HepG2 (cell line): ENCODE measurements around the gene TMEM150C. TPM values are rescaled to one million over a fixed set of nuclear protein-coding genes. Genes with fewer than 3 reads are reported as not detected.

Experiments used
- ATAC-seq: fragments of 200-7000 bp; cut with Tn5 transposase; 3 replicates; pipeline ENCODE4 v1.9.1; 2020; ENCODE audit warnings: mild to moderate bottlenecking, moderate library complexity
- BruUV-seq: library from RNA; stranded (reverse); fragments of 400-500 nt; replicated peaks from 2 replicates; lab custom pipeline; 2021; lab: Mats Ljungman, UMichigan
- CTCF ChIA-PET: fragments of 300-600 bp; formaldehyde crosslinking; extraction: SDS; loops from one replicate; lab custom pipeline; 2021; ENCODE audit warnings: low total read pairs, inconsistent platforms, low intra/inter-chr PET ratio; lab: Yijun Ruan, JAX
- POLR2A ChIA-PET: fragments of 350-600 bp; sonication (Branson Sonifier 250); formaldehyde crosslinking; loops from one replicate; lab custom pipeline; 2020; ENCODE audit warnings: antibody characterized with exemption, inconsistent platforms; lab: Yijun Ruan, JAX
- DNase-seq: peaks from one replicate; pipeline ENCODE4 v3.0.0-alpha.2; 2015; ENCODE audit warnings: low spot score
- FAIRE-seq: peaks from 3 replicates; lab custom pipeline; 2011; peaks lifted over from hg19 to GRCh38; lab: Jason Lieb, UNC
- H2AFZ ChIP-seq: one replicate; pipeline ENCODE4 v1.6.1; 2011; ENCODE audit warnings: low read length, inconsistent platforms
- H3K27ac ChIP-seq: fragments of 300-600 bp; 3 replicates; pipeline ENCODE4 v1.8.0; 2011; ENCODE audit warnings: mixed run types, mild to moderate bottlenecking, mixed read lengths, low read length, inconsistent platforms; ENCODE audit not compliant: insufficient read depth; ENCODE audit errors: extremely low read length
- H3K27me3 ChIP-seq, 2 experiments: fragments of 200-600 bp in 1 of 2; 2 replicates in 1 of 2; 3 replicates in 1 of 2; pipeline versions ENCODE4 v1.6.0 to v1.8.0; 2011; ENCODE audit warnings: low read length in 2 of 2, mild to moderate bottlenecking in 2 of 2, moderate library complexity in 2 of 2, inconsistent platforms in 1 of 2; ENCODE audit not compliant: insufficient read depth in 2 of 2, control insufficient read depth in 1 of 2
- H3K36me3 ChIP-seq, 2 experiments: fragments of 200-600 bp in 1 of 2; replicated peaks in 1 of 2; 2 replicates in 1 of 2; 3 replicates in 1 of 2; pipeline versions ENCODE4 v1.5.1 to v1.8.0; 2011; ENCODE audit warnings: low read length in 2 of 2, inconsistent platforms in 1 of 2; ENCODE audit not compliant: insufficient read depth in 2 of 2, control insufficient read depth in 1 of 2
- H3K4me1 ChIP-seq: 2 replicates; pipeline ENCODE4 v1.5.1; 2012; ENCODE audit warnings: low read length, inconsistent platforms; ENCODE audit not compliant: insufficient read depth
- H3K4me2 ChIP-seq: 2 replicates; pipeline ENCODE4 v1.6.0; 2011; ENCODE audit warnings: low read depth, low read length, inconsistent platforms
- H3K4me3 ChIP-seq, 3 experiments: fragments of 200-600 bp in 1 of 3; sonication (generic), shearing (Covaris generic) in 1 of 3; replicated peaks in 1 of 3; 2 replicates each; pipeline ENCODE4 v1.5.1; 2011 to 2016; ENCODE audit warnings: low read length in 3 of 3, inconsistent platforms in 2 of 3, low read depth in 2 of 3, mild to moderate bottlenecking in 2 of 3, control low read depth in 1 of 3, mixed read lengths in 1 of 3; ENCODE audit not compliant: insufficient read depth in 1 of 3
- H3K79me2 ChIP-seq: one replicate; pipeline ENCODE4 v1.6.1; 2011; ENCODE audit warnings: low read length, inconsistent platforms; ENCODE audit not compliant: insufficient read depth
- H3K9ac ChIP-seq: 2 replicates; pipeline ENCODE4 v1.6.0; 2011; ENCODE audit warnings: mild to moderate bottlenecking, low read depth, low read length, inconsistent platforms; ENCODE audit not compliant: insufficient read depth
- H3K9me3 ChIP-seq: 2 replicates; pipeline ENCODE4 v1.5.1; 2012; ENCODE audit warnings: mild to moderate bottlenecking, low read length
- H4K20me1 ChIP-seq: 2 replicates; pipeline ENCODE4 v1.6.0; 2011; ENCODE audit warnings: inconsistent platforms, mild to moderate bottlenecking, low read length, moderate library complexity; ENCODE audit not compliant: insufficient read depth
- MYNN ChIP-seq: sonication (generic); formaldehyde crosslinking; IDR thresholded peaks from 2 replicates; pipeline ENCODE4 v1.4.0; 2020; ENCODE audit warnings: mild to moderate bottlenecking, low read depth, missing genetic modification reagents
- PITX1 ChIP-seq: sonication (generic); formaldehyde crosslinking; IDR thresholded peaks from 2 replicates; pipeline ENCODE4 v1.5.1; 2020; ENCODE audit warnings: mild to moderate bottlenecking, missing genetic modification reagents
- PRPF4 ChIP-seq: fragments of 200-400 bp; formaldehyde crosslinking; IDR thresholded peaks from 2 replicates; pipeline ENCODE4 v1.6.1; 2016; ENCODE audit warnings: low read length, low read depth; ENCODE audit not compliant: poor library complexity, severe bottlenecking
- RERE ChIP-seq: IDR thresholded peaks from 2 replicates; pipeline ENCODE4 v1.6.1; 2016; ENCODE audit warnings: low read depth, missing genetic modification reagents, missing compliant biosample characterization
- SALL2 ChIP-seq: sonication (generic); formaldehyde crosslinking; IDR thresholded peaks from 2 replicates; pipeline ENCODE4 v1.8.1; 2023; ENCODE audit warnings: mild to moderate bottlenecking, missing genetic modification reagents, inconsistent platforms
- SMAD1 ChIP-seq: sonication (generic); formaldehyde crosslinking; IDR thresholded peaks from 2 replicates; pipeline ENCODE4 v1.4.0; 2020; ENCODE audit warnings: missing genetic modification reagents, low read depth, mild to moderate bottlenecking, borderline replicate concordance
- SMC3 ChIP-seq: IDR thresholded peaks from 2 replicates; pipeline ENCODE4 v1.6.1; 2011; ENCODE audit warnings: low read length, improper control_type of control experiment
- STAG1 ChIP-seq: sonication (generic); formaldehyde crosslinking; IDR thresholded peaks from 2 replicates; pipeline ENCODE4 v1.4.0; 2020; ENCODE audit warnings: missing genetic modification reagents
- ZNF331 ChIP-seq: sonication (generic); formaldehyde crosslinking; IDR thresholded peaks from 2 replicates; pipeline ENCODE4 v1.4.0; 2020; ENCODE audit warnings: missing genetic modification reagents
- ZNF550 ChIP-seq: sonication (generic); formaldehyde crosslinking; IDR thresholded peaks from 2 replicates; pipeline ENCODE4 v1.4.0; 2020; ENCODE audit warnings: mild to moderate bottlenecking, missing genetic modification reagents, borderline replicate concordance
- ZNF841 ChIP-seq: sonication (generic); formaldehyde crosslinking; IDR thresholded peaks from 2 replicates; pipeline ENCODE4 v1.8.1; 2023; ENCODE audit warnings: missing genetic modification reagents, borderline replicate concordance
- WGBS: methylation state at CpG from one replicate; pipeline ENCODE4 v1.1.6; 2017; ENCODE audit warnings: low lambda C conversion rate; 5-methylcytosine and 5-hydroxymethylcytosine counted together
- in situ Hi-C: cut with HindIII; loops from 2 replicates; pipeline ENCODE4 v1.10.0; 2017; ENCODE audit warnings: low pct_unique_long_range_greater_than_20kb; ENCODE audit not compliant: extremely low pct_ligation_motif_present
- intact Hi-C: fragments of 100-400 bp; cut with micrococcal nuclease; formaldehyde crosslinking; loops from one replicate; pipeline ENCODE4 v1.10.0; 2022; ENCODE audit not compliant: unreplicated experiment
- polyA plus RNA-seq, 8 experiments: library from polyadenylated mRNA; depleted of rRNA in 3 of 8; stranded (reverse) in 7 of 8; unstranded in 1 of 8; fragments of >200 nt; fragmentation: Illumina TruSeq in 4 of 8; extraction: Trizol in 4 of 8; gene quantifications; 2 replicates each; pipeline versions ENCODE4 v1.2.1 to v1.2.3, GENCODE V29; 2011 to 2016; ENCODE audit warnings: low read depth in 4 of 8, missing spikeins in 1 of 8, mixed read lengths in 1 of 8; ENCODE audit not compliant: insufficient read depth in 1 of 8
- total RNA-seq, 5 experiments: library from RNA; depleted of rRNA; stranded (reverse); fragments of >200 nt; fragmentation: Illumina TruSeq; extraction: Trizol; gene quantifications; 2 replicates each; pipeline ENCODE4 v1.2.3, GENCODE V29; 2016; ENCODE audit warnings: low read depth in 1 of 5
- TF ChIP-seq, protein P1 (sequence below): sonication (generic); formaldehyde crosslinking; IDR thresholded peaks from 2 replicates; pipeline ENCODE4 v1.4.0; 2020; ENCODE audit warnings: missing genetic modification reagents; ENCODE audit errors: not compliant biosample characterization
- TF ChIP-seq, protein P2 (sequence below): sonication (generic); formaldehyde crosslinking; IDR thresholded peaks from 2 replicates; pipeline ENCODE4 v1.4.0; 2020; ENCODE audit warnings: mild to moderate bottlenecking, missing genetic modification reagents
- TF ChIP-seq, protein P3 (sequence below): sonication (generic); formaldehyde crosslinking; IDR thresholded peaks from 2 replicates; pipeline ENCODE4 v1.4.0; 2020; ENCODE audit warnings: missing genetic modification reagents
- TF ChIP-seq, protein P4 (sequence below): sonication (generic); formaldehyde crosslinking; IDR thresholded peaks from 2 replicates; pipeline ENCODE4 v1.8.0; 2022; ENCODE audit warnings: low read depth, missing genetic modification reagents

The TMEM150C gene
- total and polyA plus RNA-seq, 2 of the 13 experiments (the other 11 are each of a cell fraction or from before 2014, with no cell fraction given) = 0.33 to 0.42 TPM

DNA sequence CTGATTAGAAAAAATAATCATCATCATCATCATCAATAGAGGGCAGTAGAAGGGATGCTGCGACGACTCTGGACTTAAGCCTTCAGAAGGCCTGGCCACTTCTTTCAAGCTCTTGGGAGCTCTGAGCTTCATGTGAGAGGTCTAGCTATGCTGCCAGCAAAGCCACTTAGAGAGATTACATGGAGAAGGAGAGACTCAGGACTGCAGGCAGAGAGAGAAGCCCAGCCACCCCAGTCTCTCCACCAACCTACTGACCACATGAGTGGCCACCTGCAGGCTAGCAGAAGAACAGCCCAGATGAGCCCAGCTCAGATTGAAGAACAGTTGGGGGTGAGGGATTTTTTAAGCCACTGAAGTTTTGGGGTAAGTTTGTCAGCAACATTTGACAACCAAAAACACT lies 17.1 kb upstream of the TMEM150C start:
- ChIA-PET POLR2A (no interaction called here), CTCF (no interaction called here)
- ATAC-seq = peak; percentile 100
- Histone ChIP-seq H3K4me1 (peaks cover 11% of the 10 kb centered on the region), H3K27ac (no peak overlapping the region), H3K4me3 (no peak overlapping the region), H3K4me2 (no peak overlapping the region), H3K9me3 (no peaks in the 10 kb centered on the region), H4K20me1 (no peaks in the 10 kb centered on the region), H3K36me3 (no peaks in the 10 kb centered on the region), H2AFZ (no peak overlapping the region), H3K9ac (no peak overlapping the region), H3K79me2 (no peaks in the 10 kb centered on the region), H3K27me3 (peaks cover 0 to 2% of the 10 kb centered on the region in 2 experiments; a peak in 1 of 5 replicates)
- no peak for DNase-seq
- in situ Hi-C loops = no loop called here
- BruUV-seq = no TSS peak
- no peak for FAIRE-seq
- intact Hi-C loops = loop anchor here (5.0 kb wide), 1 partner anchor 117 kb away; no protein-coding TSS in a partner anchor
- WGBS = 78% methylated on average over 2 of the region's 2 CpGs
- TF ChIP-seq STAG1 (CRISPR knock-in tag) (peak; percentile 23), ZNF841 (CRISPR knock-in tag) (no peak), ZNF331 (CRISPR knock-in tag) (peak; percentile 96), RERE (CRISPR knock-in tag) (no peak), SALL2 (CRISPR knock-in tag) (no peak), MYNN (no peak), SMAD1 (CRISPR knock-in tag) (no peak), SMC3 (peak; percentile 47; the same call in 1 of the 2 replicates), PRPF4 (no peak), PITX1 (CRISPR knock-in tag) (no peak), ZNF550 (CRISPR knock-in tag) (no peak)
- TF ChIP-seq, protein P1, sequence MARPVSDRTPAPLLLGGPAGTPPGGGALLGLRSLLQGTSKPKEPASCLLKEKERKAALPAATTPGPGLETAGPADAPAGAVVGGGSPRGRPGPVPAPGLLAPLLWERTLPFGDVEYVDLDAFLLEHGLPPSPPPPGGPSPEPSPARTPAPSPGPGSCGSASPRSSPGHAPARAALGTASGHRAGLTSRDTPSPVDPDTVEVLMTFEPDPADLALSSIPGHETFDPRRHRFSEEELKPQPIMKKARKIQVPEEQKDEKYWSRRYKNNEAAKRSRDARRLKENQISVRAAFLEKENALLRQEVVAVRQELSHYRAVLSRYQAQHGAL (CRISPR knock-in tag) = no peak
- TF ChIP-seq, protein P2, sequence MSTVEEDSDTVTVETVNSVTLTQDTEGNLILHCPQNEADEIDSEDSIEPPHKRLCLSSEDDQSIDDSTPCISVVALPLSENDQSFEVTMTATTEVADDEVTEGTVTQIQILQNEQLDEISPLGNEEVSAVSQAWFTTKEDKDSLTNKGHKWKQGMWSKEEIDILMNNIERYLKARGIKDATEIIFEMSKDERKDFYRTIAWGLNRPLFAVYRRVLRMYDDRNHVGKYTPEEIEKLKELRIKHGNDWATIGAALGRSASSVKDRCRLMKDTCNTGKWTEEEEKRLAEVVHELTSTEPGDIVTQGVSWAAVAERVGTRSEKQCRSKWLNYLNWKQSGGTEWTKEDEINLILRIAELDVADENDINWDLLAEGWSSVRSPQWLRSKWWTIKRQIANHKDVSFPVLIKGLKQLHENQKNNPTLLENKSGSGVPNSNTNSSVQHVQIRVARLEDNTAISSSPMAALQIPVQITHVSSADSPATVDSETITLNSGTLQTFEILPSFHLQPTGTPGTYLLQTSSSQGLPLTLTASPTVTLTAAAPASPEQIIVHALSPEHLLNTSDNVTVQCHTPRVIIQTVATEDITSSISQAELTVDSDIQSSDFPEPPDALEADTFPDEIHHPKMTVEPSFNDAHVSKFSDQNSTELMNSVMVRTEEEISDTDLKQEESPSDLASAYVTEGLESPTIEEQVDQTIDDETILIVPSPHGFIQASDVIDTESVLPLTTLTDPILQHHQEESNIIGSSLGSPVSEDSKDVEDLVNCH = no peak
- TF ChIP-seq, protein P3, sequence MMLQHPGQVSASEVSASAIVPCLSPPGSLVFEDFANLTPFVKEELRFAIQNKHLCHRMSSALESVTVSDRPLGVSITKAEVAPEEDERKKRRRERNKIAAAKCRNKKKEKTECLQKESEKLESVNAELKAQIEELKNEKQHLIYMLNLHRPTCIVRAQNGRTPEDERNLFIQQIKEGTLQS (CRISPR knock-in tag) = no peak
- TF ChIP-seq, protein P4, sequence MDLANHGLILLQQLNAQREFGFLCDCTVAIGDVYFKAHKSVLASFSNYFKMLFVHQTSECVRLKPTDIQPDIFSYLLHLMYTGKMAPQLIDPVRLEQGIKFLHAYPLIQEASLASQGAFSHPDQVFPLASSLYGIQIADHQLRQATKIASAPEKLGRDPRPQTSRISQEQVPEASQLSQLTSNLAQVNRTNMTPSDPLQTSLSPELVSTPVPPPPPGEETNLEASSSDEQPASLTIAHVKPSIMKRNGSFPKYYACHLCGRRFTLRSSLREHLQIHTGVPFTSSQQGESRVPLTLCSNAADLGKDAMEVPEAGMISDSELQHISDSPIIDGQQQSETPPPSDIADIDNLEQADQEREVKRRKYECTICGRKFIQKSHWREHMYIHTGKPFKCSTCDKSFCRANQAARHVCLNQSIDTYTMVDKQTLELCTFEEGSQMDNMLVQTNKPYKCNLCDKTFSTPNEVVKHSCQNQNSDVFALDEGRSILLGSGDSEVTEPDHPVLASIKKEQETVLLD (CRISPR knock-in tag) = no peak
